HCT116 (cell line): ENCODE data around the gene KIRREL1. TPM values are rescaled to one million over a fixed set of nuclear protein-coding genes. Genes with fewer than 3 reads are reported as not detected.

Experiments used
- ATAC-seq: fragments of 200-7000 bp; cut with Tn5 transposase; 2 replicates; pipeline ENCODE4 v1.9.1; 2020; ENCODE audit warnings: mild to moderate bottlenecking, moderate library complexity
- BruUV-seq: library from RNA; stranded (reverse); fragments of 400-500 nt; replicated peaks from 2 replicates; lab custom pipeline; 2021; lab: Mats Ljungman, UMichigan
- CTCF ChIA-PET: fragments of 300-600 bp; sonication (Branson Sonifier 250); formaldehyde crosslinking; loops from one replicate; lab custom pipeline; 2021; ENCODE audit warnings: antibody characterized with exemption; lab: Charles Lee
- POLR2A ChIA-PET: fragments of 300-600, 350-600 bp; sonication (Branson Sonifier 250); formaldehyde crosslinking; loops from one replicate; lab custom pipeline; 2021; ENCODE audit warnings: antibody characterized with exemption; lab: Charles Lee
- RAD21 ChIA-PET, 2 experiments: fragments of 300-600 bp; sonication (Branson Sonifier 250); formaldehyde crosslinking; loops; one replicate each; lab custom pipeline; 2023; ENCODE audit warnings: low total read pairs in 2 of 2; ENCODE audit not compliant: uncharacterized antibody in 2 of 2, unreplicated experiment in 2 of 2, low non-redundant PET in 1 of 2; lab: Charles Lee
- DNase-seq: peaks from one replicate; pipeline ENCODE4 v3.0.0-alpha.2; 2010; ENCODE audit warnings: low read depth, low spot score
- H2AFZ ChIP-seq: fragments of 200-600 bp; shearing (Covaris generic), sonication (generic); 2 replicates; pipeline ENCODE4 v1.6.1; 2017; ENCODE audit warnings: low read depth, mixed run types, mixed read lengths, antibody characterized with exemption, low read length; ENCODE audit not compliant: poor library complexity, severe bottlenecking
- H3K27ac ChIP-seq: 2 replicates; pipeline ENCODE4 v1.5.1; 2012; ENCODE audit warnings: low read depth, low read length
- H3K27me3 ChIP-seq: fragments of 200-600 bp; sonication (generic); 2 replicates; pipeline ENCODE4 v1.6.1; 2016; ENCODE audit warnings: mixed run types, low read length, mixed read lengths; ENCODE audit not compliant: insufficient read depth
- H3K36me3 ChIP-seq, 2 experiments: fragments of 200-500 bp in 1 of 2; fragments of 200-600 bp in 1 of 2; sonication (Bioruptor generic) in 1 of 2; sonication (generic) in 1 of 2; 2 replicates each; pipeline versions ENCODE4 v1.5.1 to v1.6.1; 2014 to 2016; ENCODE audit warnings: low read length in 2 of 2, inconsistent platforms in 1 of 2, mixed read lengths in 1 of 2, mixed run types in 1 of 2; ENCODE audit not compliant: insufficient read depth in 2 of 2, control insufficient read depth in 1 of 2
- H3K4me1 ChIP-seq, 2 experiments: fragments of 200-600 bp in 1 of 2; sonication (generic) in 1 of 2; 2 replicates each; pipeline versions ENCODE4 v1.5.1 to v1.6.1; 2012 to 2017; ENCODE audit warnings: low read length in 2 of 2, inconsistent platforms in 1 of 2, mild to moderate bottlenecking in 1 of 2, mixed read lengths in 1 of 2, mixed run types in 1 of 2, moderate library complexity in 1 of 2; ENCODE audit not compliant: insufficient read depth in 2 of 2, control insufficient read depth in 1 of 2
- H3K4me2 ChIP-seq: fragments of 200-600 bp; sonication (generic); 2 replicates; pipeline ENCODE4 v1.6.1; 2017; ENCODE audit warnings: mixed run types, low read length, mixed read lengths
- H3K4me3 ChIP-seq, 2 experiments: fragments of 200-600 bp in 1 of 2; sonication (generic) in 1 of 2; replicated peaks in 1 of 2; 2 replicates each; pipeline ENCODE4 v1.5.1; 2011 to 2016; ENCODE audit warnings: low read length in 2 of 2, control low read depth in 1 of 2, low read depth in 1 of 2, mild to moderate bottlenecking in 1 of 2, mixed read lengths in 1 of 2, mixed run types in 1 of 2
- H3K79me2 ChIP-seq: fragments of 200-600 bp; sonication (generic); 2 replicates; pipeline ENCODE4 v1.6.1; 2017; ENCODE audit warnings: mild to moderate bottlenecking, mixed run types, low read length, moderate library complexity, mixed read lengths; ENCODE audit not compliant: insufficient read depth
- H3K9ac ChIP-seq: fragments of 200-600 bp; sonication (generic); 2 replicates; pipeline ENCODE4 v1.6.1; 2016; ENCODE audit warnings: low read length, mixed read lengths
- H3K9me2 ChIP-seq: fragments of 200-600 bp; sonication (generic), shearing (Covaris generic); 2 replicates; pipeline ENCODE4 v1.6.1; 2017; ENCODE audit warnings: mixed run types, mild to moderate bottlenecking, moderate library complexity; ENCODE audit not compliant: insufficient read depth
- H3K9me3 ChIP-seq, 2 experiments: fragments of 200-500 bp in 1 of 2; fragments of 200-600 bp in 1 of 2; sonication (Bioruptor generic) in 1 of 2; sonication (generic) in 1 of 2; 2 replicates each; pipeline ENCODE4 v1.6.1; 2014 to 2017; ENCODE audit warnings: low read length in 2 of 2, mixed read lengths in 2 of 2, inconsistent platforms in 1 of 2, low read depth in 1 of 2, mild to moderate bottlenecking in 1 of 2, mixed run types in 1 of 2, moderate library complexity in 1 of 2; ENCODE audit not compliant: control insufficient read depth in 1 of 2, insufficient read depth in 1 of 2
- H4K20me1 ChIP-seq: fragments of 200-600 bp; sonication (generic), shearing (Covaris generic); 2 replicates; pipeline ENCODE4 v1.6.1; 2017; ENCODE audit warnings: mixed run types, mild to moderate bottlenecking, moderate library complexity; ENCODE audit not compliant: insufficient read depth
- EGR1 ChIP-seq: IDR thresholded peaks from 2 replicates; pipeline ENCODE4 v1.6.1; 2012; ENCODE audit warnings: low read depth
- ELF1 ChIP-seq: IDR thresholded peaks from 2 replicates; pipeline ENCODE4 v1.6.1; 2012; ENCODE audit warnings: low read depth, borderline replicate concordance
- EZH2 ChIP-seq: fragments of 200-600 bp; sonication (generic); IDR thresholded peaks from 2 replicates; pipeline ENCODE4 v1.6.1; 2017; ENCODE audit warnings: antibody characterized with exemption, mixed run types
- FOSL1 ChIP-seq: IDR thresholded peaks from 2 replicates; pipeline ENCODE4 v1.6.1; 2012; ENCODE audit warnings: low read depth
- JUND ChIP-seq: IDR thresholded peaks from 2 replicates; pipeline ENCODE4 v1.6.1; 2012
- POLR2AphosphoS5 ChIP-seq: IDR thresholded peaks from 2 replicates; pipeline ENCODE4 v1.6.1; 2011; ENCODE audit warnings: mild to moderate bottlenecking, low read depth, low read length, moderate library complexity
- SIN3A ChIP-seq: IDR thresholded peaks from 2 replicates; pipeline ENCODE4 v1.6.1; 2012; ENCODE audit warnings: low read depth
- intact Hi-C: fragments of 100-400 bp; cut with micrococcal nuclease; formaldehyde crosslinking; loops from 2 replicates; pipeline ENCODE4 v1.10.0; 2022
- total RNA-seq: library from RNA; stranded (reverse); gene quantifications from one replicate; pipeline ENCODE4 v1.2.1, GENCODE V29; 2021; ENCODE audit not compliant: unreplicated experiment
- TF ChIP-seq, protein P1 (sequence below), 3 experiments: fragments of 200-600 bp in 1 of 3; sonication (generic) in 1 of 3; IDR thresholded peaks in 2 of 3; conservative IDR thresholded peaks in 1 of 3; 2 replicates each; pipeline ENCODE4 v1.5.1; 2012 to 2017; ENCODE audit warnings: low read depth in 2 of 3, low read length in 2 of 3, antibody characterized with exemption in 1 of 3, borderline replicate concordance in 1 of 3, control low read depth in 1 of 3, mild to moderate bottlenecking in 1 of 3, mixed read lengths in 1 of 3, mixed run types in 1 of 3, moderate library complexity in 1 of 3; ENCODE audit not compliant: insufficient read depth in 1 of 3
- TF ChIP-seq, protein P2 (sequence below): IDR thresholded peaks from 2 replicates; pipeline ENCODE4 v1.6.1; 2011; ENCODE audit warnings: mild to moderate bottlenecking, low read length, moderate library complexity; ENCODE audit not compliant: insufficient replicate concordance; ENCODE audit errors: extremely low read depth

The KIRREL1 gene
- total RNA-seq, 1 experiment from 2014 or later: 20.0 TPM

DNA sequence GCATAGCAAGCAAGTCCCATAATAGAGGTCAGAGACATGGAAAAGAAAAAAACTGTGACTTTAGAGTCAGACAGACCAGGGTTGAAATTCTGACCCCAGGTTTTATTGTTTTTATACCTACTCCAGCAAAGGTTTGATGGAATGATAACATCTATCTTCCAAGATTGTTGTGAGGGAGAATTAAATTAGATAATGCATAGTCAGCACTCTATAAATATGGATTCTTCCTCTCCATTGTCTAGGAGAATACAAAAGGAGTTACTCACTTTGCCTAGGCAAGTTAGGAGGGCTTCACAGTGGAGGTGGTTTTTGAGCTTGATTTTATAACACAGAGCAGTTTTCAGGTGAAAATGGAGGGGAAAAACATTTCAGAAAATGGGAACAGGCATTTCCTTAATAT is 46.9 kb downstream of the KIRREL1 start:
- Histone ChIP-seq H3K4me1 (peaks cover 9 to 23% of the 10 kb centered on the region in 2 experiments), H3K36me3 (no peaks in the 10 kb centered on the region), H3K9me3 (no peaks in the 10 kb centered on the region), H3K79me2 (peaks cover 80% of the 10 kb centered on the region), H3K9ac (no peak overlapping the region), H3K9me2 (no peaks in the 10 kb centered on the region), H2AFZ (no peak overlapping the region), H3K4me2 (no peak overlapping the region), H4K20me1 (no peaks in the 10 kb centered on the region), H3K4me3 (no peak overlapping the region), H3K27me3 (no peaks in the 10 kb centered on the region), H3K27ac (no peak overlapping the region)
- no peak for ATAC-seq
- RAD21 ChIA-PET: no interaction called here
- CTCF ChIA-PET: interaction anchor here (1.5 kb wide), 1 partner anchor 48 kb away, joined by 5 read pairs; no protein-coding TSS in a partner anchor
- POLR2A ChIA-PET: no interaction called here
- no peak for DNase-seq
- no TSS peak for BruUV-seq
- intact Hi-C loops: no loop called here
- TF ChIP-seq, protein P1, sequence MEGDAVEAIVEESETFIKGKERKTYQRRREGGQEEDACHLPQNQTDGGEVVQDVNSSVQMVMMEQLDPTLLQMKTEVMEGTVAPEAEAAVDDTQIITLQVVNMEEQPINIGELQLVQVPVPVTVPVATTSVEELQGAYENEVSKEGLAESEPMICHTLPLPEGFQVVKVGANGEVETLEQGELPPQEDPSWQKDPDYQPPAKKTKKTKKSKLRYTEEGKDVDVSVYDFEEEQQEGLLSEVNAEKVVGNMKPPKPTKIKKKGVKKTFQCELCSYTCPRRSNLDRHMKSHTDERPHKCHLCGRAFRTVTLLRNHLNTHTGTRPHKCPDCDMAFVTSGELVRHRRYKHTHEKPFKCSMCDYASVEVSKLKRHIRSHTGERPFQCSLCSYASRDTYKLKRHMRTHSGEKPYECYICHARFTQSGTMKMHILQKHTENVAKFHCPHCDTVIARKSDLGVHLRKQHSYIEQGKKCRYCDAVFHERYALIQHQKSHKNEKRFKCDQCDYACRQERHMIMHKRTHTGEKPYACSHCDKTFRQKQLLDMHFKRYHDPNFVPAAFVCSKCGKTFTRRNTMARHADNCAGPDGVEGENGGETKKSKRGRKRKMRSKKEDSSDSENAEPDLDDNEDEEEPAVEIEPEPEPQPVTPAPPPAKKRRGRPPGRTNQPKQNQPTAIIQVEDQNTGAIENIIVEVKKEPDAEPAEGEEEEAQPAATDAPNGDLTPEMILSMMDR (IDR thresholded peaks at IDR 0.05 in 2 of 3, conservative IDR thresholded peaks at IDR 0.05 in 1 of 3; ENCODE audit: borderline replicate concordance in 1 of 3, insufficient read depth in 1 of 3, low read depth in 2 of 3, low read length in 2 of 3): no peak

DNA sequence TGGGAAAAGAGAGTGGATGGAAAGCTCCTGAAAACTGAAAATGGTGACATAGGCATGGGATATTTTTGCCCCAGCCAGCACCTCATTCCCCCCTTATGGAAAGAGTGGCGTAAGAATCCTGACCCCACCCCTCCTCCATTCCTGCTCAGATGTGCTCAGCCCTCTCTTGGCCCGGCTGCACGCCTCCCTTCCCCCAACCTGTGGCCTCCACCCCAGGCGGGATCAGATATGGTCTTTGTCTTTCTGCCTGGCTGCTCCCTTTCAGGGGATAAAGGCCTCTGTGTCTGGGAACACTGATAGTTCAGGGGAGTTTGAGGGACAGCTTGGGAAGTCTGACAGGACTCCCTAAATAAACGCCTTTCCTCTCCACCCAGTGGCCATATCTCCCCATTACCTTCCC is 49.8 kb downstream of the KIRREL1 start:
- ChIA-PET RAD21 (no interaction called here), POLR2A (no interaction called here), CTCF (interaction anchor here (1.1 kb wide), 1 partner anchor 51 kb away, joined by 4 read pairs; no protein-coding TSS in a partner anchor)
- DNase-seq (no peak), ATAC-seq (no peak)
- intact Hi-C loops: no loop called here
- H3K9ac ChIP-seq: no peak overlapping the region
- no peak overlapping the region for H2AFZ ChIP-seq
- no peaks in the 10 kb centered on the region for H3K9me3 ChIP-seq
- H3K4me2 ChIP-seq: no peak overlapping the region
- no peaks in the 10 kb centered on the region for H3K27me3 ChIP-seq
- H3K79me2 ChIP-seq: peaks cover 60% of the 10 kb centered on the region
- no TSS peak for BruUV-seq
- peaks cover 0 to 2% of the 10 kb centered on the region in 2 experiments; a peak in 2 of 4 replicates for H3K4me1 ChIP-seq
- no peaks in the 10 kb centered on the region for H3K36me3 ChIP-seq
- peaks cover 9% of the 10 kb centered on the region; the same call in 1 of the 2 replicates for H4K20me1 ChIP-seq
- H3K9me2 ChIP-seq: no peaks in the 10 kb centered on the region
- no peak overlapping the region for H3K27ac ChIP-seq
- TF ChIP-seq JUND (no peak), ELF1 (no peak), SIN3A (no peak), FOSL1 (no peak), POLR2AphosphoS5 (no peak), EZH2 (no peak), EGR1 (no peak)
- TF ChIP-seq, protein P2, sequence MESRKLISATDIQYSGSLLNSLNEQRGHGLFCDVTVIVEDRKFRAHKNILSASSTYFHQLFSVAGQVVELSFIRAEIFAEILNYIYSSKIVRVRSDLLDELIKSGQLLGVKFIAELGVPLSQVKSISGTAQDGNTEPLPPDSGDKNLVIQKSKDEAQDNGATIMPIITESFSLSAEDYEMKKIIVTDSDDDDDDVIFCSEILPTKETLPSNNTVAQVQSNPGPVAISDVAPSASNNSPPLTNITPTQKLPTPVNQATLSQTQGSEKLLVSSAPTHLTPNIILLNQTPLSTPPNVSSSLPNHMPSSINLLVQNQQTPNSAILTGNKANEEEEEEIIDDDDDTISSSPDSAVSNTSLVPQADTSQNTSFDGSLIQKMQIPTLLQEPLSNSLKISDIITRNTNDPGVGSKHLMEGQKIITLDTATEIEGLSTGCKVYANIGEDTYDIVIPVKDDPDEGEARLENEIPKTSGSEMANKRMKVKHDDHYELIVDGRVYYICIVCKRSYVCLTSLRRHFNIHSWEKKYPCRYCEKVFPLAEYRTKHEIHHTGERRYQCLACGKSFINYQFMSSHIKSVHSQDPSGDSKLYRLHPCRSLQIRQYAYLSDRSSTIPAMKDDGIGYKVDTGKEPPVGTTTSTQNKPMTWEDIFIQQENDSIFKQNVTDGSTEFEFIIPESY: no peak
- no peak overlapping the region for H3K4me3 ChIP-seq
